ENCODE results near the gene FKBP1B.

DNA sequence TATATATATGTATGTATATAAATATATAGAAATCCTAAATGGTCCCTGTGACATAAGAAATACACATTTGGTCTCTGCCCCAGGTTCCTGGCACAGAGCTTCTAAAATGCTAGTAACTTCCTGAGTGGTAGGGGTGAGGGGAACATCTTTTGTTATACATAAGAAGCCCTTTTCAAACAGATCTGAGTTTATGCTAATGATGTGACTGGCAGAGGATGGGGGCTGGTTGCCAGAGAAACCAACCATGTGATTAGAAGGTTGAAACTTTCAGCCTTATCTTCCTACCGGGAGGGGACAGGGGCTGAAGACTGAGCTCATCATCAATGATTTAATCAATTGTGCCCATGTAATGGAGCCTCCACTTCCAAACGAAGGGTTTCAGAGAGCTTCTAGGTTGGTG lies 23.3 kb upstream of the FKBP1B start:
- TF ChIP-seq, protein P1, sequence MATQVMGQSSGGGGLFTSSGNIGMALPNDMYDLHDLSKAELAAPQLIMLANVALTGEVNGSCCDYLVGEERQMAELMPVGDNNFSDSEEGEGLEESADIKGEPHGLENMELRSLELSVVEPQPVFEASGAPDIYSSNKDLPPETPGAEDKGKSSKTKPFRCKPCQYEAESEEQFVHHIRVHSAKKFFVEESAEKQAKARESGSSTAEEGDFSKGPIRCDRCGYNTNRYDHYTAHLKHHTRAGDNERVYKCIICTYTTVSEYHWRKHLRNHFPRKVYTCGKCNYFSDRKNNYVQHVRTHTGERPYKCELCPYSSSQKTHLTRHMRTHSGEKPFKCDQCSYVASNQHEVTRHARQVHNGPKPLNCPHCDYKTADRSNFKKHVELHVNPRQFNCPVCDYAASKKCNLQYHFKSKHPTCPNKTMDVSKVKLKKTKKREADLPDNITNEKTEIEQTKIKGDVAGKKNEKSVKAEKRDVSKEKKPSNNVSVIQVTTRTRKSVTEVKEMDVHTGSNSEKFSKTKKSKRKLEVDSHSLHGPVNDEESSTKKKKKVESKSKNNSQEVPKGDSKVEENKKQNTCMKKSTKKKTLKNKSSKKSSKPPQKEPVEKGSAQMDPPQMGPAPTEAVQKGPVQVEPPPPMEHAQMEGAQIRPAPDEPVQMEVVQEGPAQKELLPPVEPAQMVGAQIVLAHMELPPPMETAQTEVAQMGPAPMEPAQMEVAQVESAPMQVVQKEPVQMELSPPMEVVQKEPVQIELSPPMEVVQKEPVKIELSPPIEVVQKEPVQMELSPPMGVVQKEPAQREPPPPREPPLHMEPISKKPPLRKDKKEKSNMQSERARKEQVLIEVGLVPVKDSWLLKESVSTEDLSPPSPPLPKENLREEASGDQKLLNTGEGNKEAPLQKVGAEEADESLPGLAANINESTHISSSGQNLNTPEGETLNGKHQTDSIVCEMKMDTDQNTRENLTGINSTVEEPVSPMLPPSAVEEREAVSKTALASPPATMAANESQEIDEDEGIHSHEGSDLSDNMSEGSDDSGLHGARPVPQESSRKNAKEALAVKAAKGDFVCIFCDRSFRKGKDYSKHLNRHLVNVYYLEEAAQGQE (IDR thresholded peaks at IDR 0.05; ENCODE audit: low read depth) = no peak
- TF ChIP-seq, protein P2, sequence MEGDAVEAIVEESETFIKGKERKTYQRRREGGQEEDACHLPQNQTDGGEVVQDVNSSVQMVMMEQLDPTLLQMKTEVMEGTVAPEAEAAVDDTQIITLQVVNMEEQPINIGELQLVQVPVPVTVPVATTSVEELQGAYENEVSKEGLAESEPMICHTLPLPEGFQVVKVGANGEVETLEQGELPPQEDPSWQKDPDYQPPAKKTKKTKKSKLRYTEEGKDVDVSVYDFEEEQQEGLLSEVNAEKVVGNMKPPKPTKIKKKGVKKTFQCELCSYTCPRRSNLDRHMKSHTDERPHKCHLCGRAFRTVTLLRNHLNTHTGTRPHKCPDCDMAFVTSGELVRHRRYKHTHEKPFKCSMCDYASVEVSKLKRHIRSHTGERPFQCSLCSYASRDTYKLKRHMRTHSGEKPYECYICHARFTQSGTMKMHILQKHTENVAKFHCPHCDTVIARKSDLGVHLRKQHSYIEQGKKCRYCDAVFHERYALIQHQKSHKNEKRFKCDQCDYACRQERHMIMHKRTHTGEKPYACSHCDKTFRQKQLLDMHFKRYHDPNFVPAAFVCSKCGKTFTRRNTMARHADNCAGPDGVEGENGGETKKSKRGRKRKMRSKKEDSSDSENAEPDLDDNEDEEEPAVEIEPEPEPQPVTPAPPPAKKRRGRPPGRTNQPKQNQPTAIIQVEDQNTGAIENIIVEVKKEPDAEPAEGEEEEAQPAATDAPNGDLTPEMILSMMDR (IDR thresholded peaks at IDR 0.05 in 2 of 3, conservative IDR thresholded peaks at IDR 0.05 in 1 of 3; ENCODE audit: borderline replicate concordance in 1 of 3, insufficient read depth in 1 of 3, low read depth in 2 of 3, low read length in 2 of 3) = no peak
- TF ChIP-seq POLR2A (IDR thresholded peaks at IDR 0.05; ENCODE audit: borderline replicate concordance, extremely low read depth, insufficient read depth, insufficient read length) = no peak
- TF ChIP-seq EZH2 (IDR thresholded peaks at IDR 0.05) = no peak
- no peak for TF ChIP-seq CEBPB (IDR thresholded peaks at IDR 0.05; ENCODE audit: low read depth)
- TF ChIP-seq, protein P3, sequence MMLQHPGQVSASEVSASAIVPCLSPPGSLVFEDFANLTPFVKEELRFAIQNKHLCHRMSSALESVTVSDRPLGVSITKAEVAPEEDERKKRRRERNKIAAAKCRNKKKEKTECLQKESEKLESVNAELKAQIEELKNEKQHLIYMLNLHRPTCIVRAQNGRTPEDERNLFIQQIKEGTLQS (IDR thresholded peaks at IDR 0.05) = no peak
- no peak for TF ChIP-seq ZFX (IDR thresholded peaks at IDR 0.05)
- no peak for TF ChIP-seq ELF1 (IDR thresholded peaks at IDR 0.05; ENCODE audit: borderline replicate concordance, low read depth)
- no peak for TF ChIP-seq RAD21 (IDR thresholded peaks at IDR 0.05; ENCODE audit: low read depth)
- TF ChIP-seq, protein P4, sequence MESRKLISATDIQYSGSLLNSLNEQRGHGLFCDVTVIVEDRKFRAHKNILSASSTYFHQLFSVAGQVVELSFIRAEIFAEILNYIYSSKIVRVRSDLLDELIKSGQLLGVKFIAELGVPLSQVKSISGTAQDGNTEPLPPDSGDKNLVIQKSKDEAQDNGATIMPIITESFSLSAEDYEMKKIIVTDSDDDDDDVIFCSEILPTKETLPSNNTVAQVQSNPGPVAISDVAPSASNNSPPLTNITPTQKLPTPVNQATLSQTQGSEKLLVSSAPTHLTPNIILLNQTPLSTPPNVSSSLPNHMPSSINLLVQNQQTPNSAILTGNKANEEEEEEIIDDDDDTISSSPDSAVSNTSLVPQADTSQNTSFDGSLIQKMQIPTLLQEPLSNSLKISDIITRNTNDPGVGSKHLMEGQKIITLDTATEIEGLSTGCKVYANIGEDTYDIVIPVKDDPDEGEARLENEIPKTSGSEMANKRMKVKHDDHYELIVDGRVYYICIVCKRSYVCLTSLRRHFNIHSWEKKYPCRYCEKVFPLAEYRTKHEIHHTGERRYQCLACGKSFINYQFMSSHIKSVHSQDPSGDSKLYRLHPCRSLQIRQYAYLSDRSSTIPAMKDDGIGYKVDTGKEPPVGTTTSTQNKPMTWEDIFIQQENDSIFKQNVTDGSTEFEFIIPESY (IDR thresholded peaks at IDR 0.05; ENCODE audit: extremely low read depth, insufficient replicate concordance, low read length) = no peak
- no peak for TF ChIP-seq POLR2AphosphoS5 (IDR thresholded peaks at IDR 0.05; ENCODE audit: low read depth, low read length)
